IMR-90 (cell line): ENCODE data around the gene DNAJC3.
"Not testable (repeated sequence)": the region's sequence is repeated elsewhere in the genome, so short reads cannot be mapped to it uniquely, and the experiment has no call there.

Experiments used
- CHD1 ChIP-seq: IDR thresholded peaks from 2 replicates; pipeline ENCODE4 v1.6.1; 2012; ENCODE audit warnings: low read depth, low read length, improper control_type of control experiment
- POLR2A ChIP-seq: IDR thresholded peaks from 2 replicates; pipeline ENCODE4 v1.6.1; 2012; ENCODE audit warnings: mild to moderate bottlenecking, low read depth, low read length
- RAD21 ChIP-seq: IDR thresholded peaks from 2 replicates; pipeline ENCODE4 v1.6.1; 2012; ENCODE audit warnings: low read length, improper control_type of control experiment
- RFX5 ChIP-seq: IDR thresholded peaks from 2 replicates; pipeline ENCODE4 v1.8.0; 2012; ENCODE audit warnings: low read depth, mild to moderate bottlenecking, low read length, moderate library complexity
- TF ChIP-seq, protein P1 (sequence below): conservative IDR thresholded peaks from 2 replicates; pipeline ENCODE4 v1.5.1; 2012; ENCODE audit warnings: mild to moderate bottlenecking, low read depth, low read length, improper control_type of control experiment

DNA sequence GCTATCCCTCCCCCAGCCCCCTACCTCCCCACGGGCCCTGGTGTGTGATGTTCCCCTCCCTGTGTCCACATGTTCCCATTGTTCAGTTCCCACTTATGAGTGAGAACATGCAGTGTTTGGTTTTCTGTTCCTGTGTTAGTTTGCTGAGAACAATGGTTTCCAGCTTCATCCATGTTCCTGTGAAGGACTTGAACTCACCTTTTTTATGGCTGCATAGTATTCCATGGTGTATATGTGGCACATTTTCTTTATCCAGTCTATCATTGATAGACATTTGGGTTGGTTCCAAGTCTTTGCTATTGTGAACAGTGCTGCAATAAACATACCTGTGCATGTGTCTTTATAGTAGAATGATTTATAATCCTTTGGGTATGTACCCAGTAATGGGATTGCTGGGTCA, 105.0 kb downstream of the DNAJC3 start:
- TF ChIP-seq, protein P1, sequence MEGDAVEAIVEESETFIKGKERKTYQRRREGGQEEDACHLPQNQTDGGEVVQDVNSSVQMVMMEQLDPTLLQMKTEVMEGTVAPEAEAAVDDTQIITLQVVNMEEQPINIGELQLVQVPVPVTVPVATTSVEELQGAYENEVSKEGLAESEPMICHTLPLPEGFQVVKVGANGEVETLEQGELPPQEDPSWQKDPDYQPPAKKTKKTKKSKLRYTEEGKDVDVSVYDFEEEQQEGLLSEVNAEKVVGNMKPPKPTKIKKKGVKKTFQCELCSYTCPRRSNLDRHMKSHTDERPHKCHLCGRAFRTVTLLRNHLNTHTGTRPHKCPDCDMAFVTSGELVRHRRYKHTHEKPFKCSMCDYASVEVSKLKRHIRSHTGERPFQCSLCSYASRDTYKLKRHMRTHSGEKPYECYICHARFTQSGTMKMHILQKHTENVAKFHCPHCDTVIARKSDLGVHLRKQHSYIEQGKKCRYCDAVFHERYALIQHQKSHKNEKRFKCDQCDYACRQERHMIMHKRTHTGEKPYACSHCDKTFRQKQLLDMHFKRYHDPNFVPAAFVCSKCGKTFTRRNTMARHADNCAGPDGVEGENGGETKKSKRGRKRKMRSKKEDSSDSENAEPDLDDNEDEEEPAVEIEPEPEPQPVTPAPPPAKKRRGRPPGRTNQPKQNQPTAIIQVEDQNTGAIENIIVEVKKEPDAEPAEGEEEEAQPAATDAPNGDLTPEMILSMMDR: not testable (repeated sequence)
- TF ChIP-seq POLR2A, RAD21, RFX5, CHD1: not testable (repeated sequence)
